Measurements from ENCODE around the gene USP53. TPM values are rescaled to one million over a fixed set of nuclear protein-coding genes. Genes with fewer than 3 reads are reported as not detected.
"Not testable (repeated sequence)": the region's sequence is repeated elsewhere in the genome, so short reads cannot be mapped to it uniquely, and the experiment has no call there.

Gene USP53
- total RNA-seq, 1 experiment from 2014 or later: 6.7 TPM

DNA sequence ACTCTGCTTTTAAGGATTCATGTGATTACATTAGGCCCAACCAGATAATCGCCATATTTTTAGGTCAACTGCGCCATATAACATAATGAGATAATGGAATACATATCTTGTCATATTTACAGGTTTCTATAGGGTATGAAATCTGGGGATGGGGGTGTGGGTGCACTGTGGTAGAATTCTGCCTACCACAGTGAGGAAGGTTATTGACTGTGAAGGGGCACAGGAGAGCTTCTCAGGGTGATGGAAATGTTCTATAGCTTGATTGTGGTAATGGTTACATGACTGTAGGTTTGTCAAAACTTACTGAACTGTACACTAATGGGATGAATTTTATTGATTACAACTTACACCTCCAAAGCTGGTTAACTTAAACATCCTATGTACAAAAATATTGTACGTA, 15.9 kb downstream of the USP53 start:
- no peak for DNase-seq (ENCODE audit: low spot score)

- no peak for DNase-seq (ENCODE audit: low spot score)
Measured at GRCh38 chr4:119229908-119230687, 17.6 kb downstream of the USP53 start.

DNA sequence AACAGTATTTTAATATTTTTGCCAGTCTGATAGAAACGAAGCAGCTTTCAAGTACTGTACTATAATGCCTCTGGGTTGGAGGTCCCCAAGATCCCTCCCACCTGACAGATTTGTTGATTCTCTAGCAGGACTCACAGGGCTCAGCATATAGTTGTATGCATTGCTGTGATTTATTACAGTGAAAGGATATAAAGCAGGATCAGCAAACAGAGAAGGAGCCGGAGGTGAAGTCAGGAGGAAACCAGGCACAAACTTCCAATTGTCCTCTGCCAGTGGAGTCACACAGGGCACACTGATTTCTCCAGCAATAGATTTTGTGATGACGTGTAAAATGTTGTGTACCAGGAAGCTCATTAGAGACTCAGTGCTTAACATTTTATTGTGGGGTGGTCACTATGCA, 19.0 kb downstream of the USP53 start:
- no peak for DNase-seq (ENCODE audit: low spot score)

GRCh38 chr4:119232286-119232685, 19.8 kb downstream of the USP53 start:
- no peak for DNase-seq (ENCODE audit: low spot score)

GRCh38 chr4:119233191-119233590, 20.7 kb downstream of the USP53 start:
- DNase-seq (ENCODE audit: low spot score): no peak

GRCh38 chr4:119233750-119234149, 21.2 kb downstream of the USP53 start:
- no peak for DNase-seq (ENCODE audit: low spot score)

- DNase-seq (ENCODE audit: low spot score): no peak
Measured at GRCh38 chr4:119237201-119237600, 24.7 kb downstream of the USP53 start.

GRCh38 chr4:119237642-119238041, 25.1 kb downstream of the USP53 start:
- DNase-seq (ENCODE audit: low spot score): no peak

DNA sequence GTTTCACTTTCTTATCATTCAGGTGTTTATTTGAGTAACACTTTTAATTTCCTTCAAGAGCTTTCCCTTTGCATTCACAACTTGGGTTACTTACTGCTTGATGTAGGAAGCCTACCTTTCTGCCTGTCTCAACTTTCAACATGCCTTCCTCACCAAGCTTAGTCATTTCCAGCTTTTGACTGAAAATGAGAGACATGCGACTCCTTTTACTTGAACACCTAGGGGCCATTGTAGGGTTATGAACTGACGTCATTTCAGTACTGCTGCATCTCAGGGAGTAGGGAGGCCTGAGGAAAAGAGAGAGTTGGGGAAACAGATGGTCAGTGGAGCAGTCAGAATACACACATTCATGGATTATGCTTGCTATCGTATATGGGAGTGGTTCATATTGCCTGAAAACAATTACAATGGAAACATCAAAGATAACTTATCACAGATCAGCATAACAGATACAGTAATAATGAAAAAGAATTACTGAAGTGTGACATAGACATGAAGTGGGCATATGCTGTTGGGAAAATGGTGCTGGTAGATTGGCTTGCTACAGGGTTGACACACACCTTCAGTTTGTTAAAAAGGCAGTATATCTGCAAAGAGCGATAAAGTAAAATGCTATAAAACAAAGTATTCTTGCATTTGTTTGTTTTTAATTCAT, 25.7 kb downstream of the USP53 start:
- DNase-seq (ENCODE audit: low spot score): no peak

DNA sequence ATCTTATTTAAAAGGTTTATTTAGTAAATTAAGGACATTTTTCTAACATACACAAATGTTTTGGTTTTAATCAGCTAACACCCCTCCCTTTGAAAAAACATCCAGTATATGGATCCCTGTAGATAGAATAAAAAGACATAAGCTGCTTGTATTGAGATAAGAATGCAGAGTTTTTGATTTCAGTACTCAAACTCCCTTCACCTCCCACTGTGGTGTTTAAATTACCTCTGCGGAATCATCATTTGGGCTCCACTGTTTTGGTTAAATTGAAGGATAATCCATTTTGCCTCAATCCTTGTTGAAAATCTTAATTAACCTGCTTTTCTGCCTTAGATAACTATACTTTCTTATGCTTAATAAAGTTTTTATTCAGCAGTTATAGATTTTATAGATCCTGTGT, 27.6 kb downstream of the USP53 start:
- no peak for DNase-seq (ENCODE audit: low spot score)

- DNase-seq (ENCODE audit: low spot score): no peak
Measured at GRCh38 chr4:119240568-119240967, 28.1 kb downstream of the USP53 start.

DNA sequence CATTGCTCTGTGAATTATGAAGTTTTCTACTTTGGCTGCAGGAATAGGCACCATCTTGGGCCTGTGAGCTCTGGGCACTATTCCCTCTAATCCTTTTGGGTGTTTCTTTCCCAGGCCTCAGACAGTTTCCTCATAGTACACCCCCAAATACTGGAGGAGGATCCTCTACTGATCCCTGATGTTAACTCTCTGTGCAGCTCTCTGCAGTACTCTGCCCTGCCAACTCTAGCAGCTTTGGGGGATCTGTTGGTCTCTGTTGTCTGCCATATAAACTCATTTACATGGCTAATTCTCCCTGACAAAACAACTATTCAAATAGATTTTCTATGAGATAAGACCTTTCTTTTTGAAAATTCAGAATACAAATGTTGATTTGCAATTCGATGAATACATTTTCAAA, 29.9 kb downstream of the USP53 start:
- no peak for DNase-seq (ENCODE audit: low spot score)

DNA sequence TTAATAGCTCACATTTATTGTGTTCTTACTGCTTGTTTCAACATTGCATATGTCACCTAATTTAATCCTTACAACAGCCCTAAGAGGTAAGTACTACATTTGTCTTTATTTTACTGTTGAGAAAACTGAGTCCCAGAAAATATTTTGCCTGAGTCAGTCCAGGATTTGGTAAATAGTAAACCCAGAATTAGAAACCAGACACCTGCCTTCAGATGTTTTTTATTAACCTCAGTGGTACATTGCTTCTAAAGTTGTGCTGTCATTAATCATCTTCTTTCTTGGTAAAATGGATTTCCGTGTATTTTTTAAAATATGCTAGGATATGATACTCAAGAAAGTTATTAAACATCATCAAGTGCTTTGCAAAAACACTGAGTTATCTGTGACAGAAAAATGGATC, 31.4 kb downstream of the USP53 start:
- no peak for DNase-seq (ENCODE audit: low spot score)

- DNase-seq (ENCODE audit: low spot score): no peak
Measured at GRCh38 chr4:119244344-119244743, 31.8 kb downstream of the USP53 start.

DNA sequence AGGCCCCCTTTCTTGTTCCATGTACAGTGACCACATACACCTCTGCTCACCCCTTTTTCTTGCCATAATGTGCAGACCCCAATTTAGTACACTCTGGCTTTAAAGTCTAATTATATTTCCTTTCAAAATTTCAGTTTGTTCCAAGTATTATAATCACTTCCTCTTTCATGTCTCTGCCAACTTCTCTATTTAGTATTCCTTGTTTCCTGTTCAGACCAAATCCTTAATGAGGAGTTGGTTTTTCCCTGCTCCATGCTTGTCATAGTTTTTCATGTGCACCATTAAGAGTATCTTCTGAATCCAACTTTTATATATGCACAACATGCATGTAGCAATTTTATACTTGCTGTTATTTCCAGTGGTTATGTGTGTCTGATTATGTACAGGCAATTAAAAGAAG, 32.3 kb downstream of the USP53 start:
- no peak for DNase-seq (ENCODE audit: low spot score)

DNA sequence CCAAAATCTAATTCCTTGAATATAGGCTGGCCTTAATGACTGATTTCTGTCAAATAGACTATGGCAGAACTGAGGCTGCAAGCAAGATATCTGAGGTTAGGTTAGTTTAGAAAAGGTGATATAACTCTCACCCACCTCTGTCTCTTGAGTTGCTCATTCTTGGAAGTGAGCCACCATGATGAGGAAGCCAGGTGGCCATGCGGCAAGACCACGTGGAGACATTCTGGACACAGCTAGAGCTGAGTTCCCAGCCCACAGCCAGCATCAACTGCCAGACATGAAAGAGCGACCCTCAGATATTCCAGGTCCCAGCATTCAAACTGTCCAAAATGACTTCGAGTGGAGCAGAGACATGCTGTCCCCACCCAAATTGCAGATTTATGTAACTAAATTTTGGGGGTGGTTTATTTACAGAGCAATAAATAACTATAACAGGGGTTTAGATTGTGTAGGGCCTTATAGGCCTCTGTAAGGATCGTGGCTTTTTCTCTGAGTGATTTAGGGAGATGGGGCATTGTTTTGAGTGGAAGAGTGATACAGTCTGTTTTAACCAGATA, 33.7 kb downstream of the USP53 start:
- no peak for DNase-seq (ENCODE audit: low spot score)

DNA sequence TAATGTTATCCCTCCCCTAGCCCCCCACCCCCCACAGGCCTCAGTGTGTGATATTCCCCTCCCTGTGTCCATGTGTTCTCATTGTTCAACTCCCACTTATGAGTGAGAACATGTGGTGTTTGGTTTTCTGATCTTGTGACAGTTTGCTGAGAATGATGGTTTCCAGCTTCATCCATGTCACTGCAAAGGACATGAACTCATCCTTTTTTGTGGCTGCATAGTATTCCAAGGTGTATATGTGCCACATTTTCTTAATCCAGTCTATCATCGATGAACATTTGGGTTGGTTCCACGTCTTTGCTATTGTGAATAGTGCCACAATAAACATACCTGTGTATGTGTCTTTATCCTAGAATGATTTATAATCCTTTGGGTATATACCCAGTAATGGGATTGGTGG, 38.5 kb downstream of the USP53 start:
- not testable (repeated sequence) for DNase-seq (ENCODE audit: low spot score)

- DNase-seq (ENCODE audit: low spot score): not testable (repeated sequence)
Measured at GRCh38 chr4:119255223-119255622, 42.7 kb downstream of the USP53 start.

- no peak for DNase-seq (ENCODE audit: low spot score)
Measured at GRCh38 chr4:119260528-119260927, 48.0 kb downstream of the USP53 start.

GRCh38 chr4:119261986-119262385, 49.5 kb downstream of the USP53 start:
- DNase-seq (ENCODE audit: low spot score): no peak

- no peak for DNase-seq (ENCODE audit: low spot score)
Measured at GRCh38 chr4:119264743-119265142, 52.2 kb downstream of the USP53 start.

DNA sequence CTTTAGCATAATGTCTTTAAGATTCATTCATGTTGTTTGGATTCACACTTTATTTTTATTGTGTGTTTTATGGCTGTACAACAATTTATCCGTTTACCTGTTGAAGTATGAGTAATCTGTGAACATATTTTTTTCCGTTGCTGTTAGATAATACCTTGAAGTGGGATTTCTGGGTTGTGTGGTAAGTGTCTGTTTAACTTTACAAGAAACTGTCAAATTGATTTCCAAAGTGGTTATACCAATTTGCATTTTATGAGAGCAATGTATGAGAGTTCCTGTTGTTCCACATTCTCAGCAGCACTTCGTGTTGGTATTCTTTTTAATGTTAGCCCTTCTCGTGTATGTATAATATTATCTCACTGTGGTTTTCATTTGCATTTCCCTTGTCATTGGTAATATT, 53.6 kb downstream of the USP53 start:
- no peak for DNase-seq (ENCODE audit: low spot score)

GRCh38 chr4:119268466-119268865, 56.0 kb downstream of the USP53 start:
- DNase-seq (ENCODE audit: low spot score): no peak

All from H4 (cell line).